Mucosa of rectum (tissue), 2 donors: Measurements from ENCODE around the gene C1RL.
A peak's percentile ranks its signal among the peaks of the same experiment; 100 is the strongest.

Experiments
- H3K27ac ChIP-seq, 2 donors: one replicate each; pipeline ENCODE4 v1.7.0; 2013; ENCODE audit warnings: inconsistent platforms in 2 of 2, low read depth in 2 of 2, low read length in 2 of 2
- H3K27me3 ChIP-seq, 2 donors: one replicate each; pipeline ENCODE4 v1.7.0; 2013; ENCODE audit warnings: low read length in 2 of 2; ENCODE audit not compliant: control insufficient read depth in 2 of 2, insufficient read depth in 2 of 2
- H3K36me3 ChIP-seq, 2 donors: one replicate each; pipeline ENCODE4 v1.7.0; 2013; ENCODE audit warnings: low read length in 2 of 2; ENCODE audit not compliant: control insufficient read depth in 2 of 2, insufficient read depth in 2 of 2
- H3K4me1 ChIP-seq, 2 donors: one replicate each; pipeline ENCODE4 v1.7.0; 2013; ENCODE audit warnings: low read length in 2 of 2, mild to moderate bottlenecking in 1 of 2; ENCODE audit not compliant: control insufficient read depth in 2 of 2, insufficient read depth in 2 of 2
- H3K4me3 ChIP-seq, 2 donors: one replicate each; pipeline ENCODE4 v1.7.0; 2013; ENCODE audit warnings: low read length in 2 of 2
- H3K9ac ChIP-seq, 2 donors: one replicate each; pipeline ENCODE4 v1.7.0; 2013; ENCODE audit warnings: low read length in 2 of 2, low read depth in 1 of 2, mild to moderate bottlenecking in 1 of 2
- H3K9me3 ChIP-seq, 2 donors: one replicate each; pipeline ENCODE4 v1.7.0; 2013; ENCODE audit warnings: low read length in 2 of 2; ENCODE audit not compliant: control insufficient read depth in 2 of 2
- donor health status: healthy.
- donor health status: Normal muscosa, but diverticular disease.

Gene C1RL

GRCh38 chr12:7127916-7128626 lies 19.1 kb upstream of the C1RL start:
- H3K9me3 ChIP-seq: no peaks in the 10 kb centered on the region
- no peaks in the 10 kb centered on the region for H3K36me3 ChIP-seq
- peak overlapping the region in 1 of 2 donors; percentile 53 for H3K4me3 ChIP-seq
- peaks cover 10 to 15% of the 10 kb centered on the region in 2 donors for H3K4me1 ChIP-seq
- H3K27me3 ChIP-seq: peaks cover 0 to 8% of the 10 kb centered on the region in 2 donors
- peak overlapping the region in 1 of 2 donors; percentile 1 for H3K9ac ChIP-seq
- H3K27ac ChIP-seq: peak overlapping the region in 1 of 2 donors; percentile 43

DNA sequence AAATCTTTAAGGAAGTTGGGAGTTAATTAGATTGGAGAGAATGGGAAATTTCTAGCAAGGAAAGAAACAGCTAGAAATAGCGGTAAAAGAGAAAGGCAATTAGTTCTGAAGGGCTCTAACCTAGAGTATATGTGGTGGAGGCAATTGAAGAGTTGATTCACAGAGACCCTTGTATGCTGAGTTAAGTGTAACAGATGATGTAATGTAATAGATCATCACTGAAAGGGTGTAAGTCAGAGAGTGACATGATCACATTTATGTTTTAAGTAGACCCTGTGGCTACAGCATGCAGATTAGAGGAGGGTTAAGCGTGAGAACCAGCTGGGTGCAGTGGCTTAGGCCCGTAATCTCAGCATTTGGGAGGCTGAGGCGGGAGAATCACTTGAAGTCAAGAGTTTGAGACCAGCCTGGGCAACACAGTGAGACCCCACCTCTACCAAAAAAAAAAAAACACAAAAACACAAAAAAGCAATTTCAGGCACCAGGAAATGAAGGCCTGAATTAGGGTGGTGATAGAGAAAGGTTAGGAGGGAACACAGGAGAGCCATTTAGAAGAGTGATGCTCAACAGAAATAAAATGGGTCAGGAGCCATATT lies 16.7 kb upstream of the C1RL start:
- no peaks in the 10 kb centered on the region for H3K36me3 ChIP-seq
- H3K27me3 ChIP-seq: peaks cover 0 to under 1% of the 10 kb centered on the region in 2 donors
- H3K9ac ChIP-seq: no peak overlapping the region
- no peak overlapping the region for H3K27ac ChIP-seq
- H3K4me3 ChIP-seq: no peak overlapping the region
- H3K9me3 ChIP-seq: no peaks in the 10 kb centered on the region
- peaks cover 8 to 17% of the 10 kb centered on the region in 2 donors for H3K4me1 ChIP-seq

DNA sequence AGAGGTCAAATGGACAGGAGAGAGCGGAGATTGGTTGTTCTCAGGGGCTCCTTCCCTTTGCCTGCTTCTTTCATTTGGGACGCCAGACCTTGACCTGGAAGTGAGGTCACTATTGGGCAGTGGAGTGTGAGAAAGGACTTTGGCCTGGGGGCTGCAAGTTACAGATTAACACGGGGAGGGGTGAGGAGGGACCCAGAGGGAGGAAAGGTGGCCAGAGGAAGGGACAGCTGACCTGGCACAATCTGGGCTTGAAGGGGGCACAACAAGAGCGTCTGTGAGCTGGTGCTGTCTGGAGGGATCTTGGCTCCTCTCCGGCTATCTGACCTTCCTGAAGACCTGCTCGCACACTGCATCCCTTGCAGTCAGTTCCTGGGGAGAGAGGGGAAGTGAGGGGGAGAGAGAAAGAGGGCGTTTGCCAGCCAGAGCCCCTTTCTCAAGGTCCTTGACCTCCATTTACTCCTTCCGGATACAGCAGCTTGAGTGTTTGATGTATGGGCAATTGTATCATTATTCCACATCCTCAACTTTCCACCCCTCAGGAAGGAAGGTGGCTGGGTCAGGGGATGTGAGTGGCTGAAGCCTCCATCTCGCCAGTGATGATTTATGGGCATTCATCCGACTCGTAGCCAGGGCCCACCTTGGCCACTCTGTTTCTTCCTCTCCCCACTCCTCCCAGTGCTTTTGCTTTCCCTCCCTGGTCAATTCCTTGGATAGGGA lies 14.9 kb upstream of the C1RL start:
- Histone ChIP-seq H3K4me3 (no peak overlapping the region), H3K9ac (no peak overlapping the region), H3K27ac (no peak overlapping the region), H3K27me3 (no peaks in the 10 kb centered on the region), H3K4me1 (peaks cover 2 to 3% of the 10 kb centered on the region in 2 donors), H3K9me3 (no peaks in the 10 kb centered on the region), H3K36me3 (no peaks in the 10 kb centered on the region)

DNA sequence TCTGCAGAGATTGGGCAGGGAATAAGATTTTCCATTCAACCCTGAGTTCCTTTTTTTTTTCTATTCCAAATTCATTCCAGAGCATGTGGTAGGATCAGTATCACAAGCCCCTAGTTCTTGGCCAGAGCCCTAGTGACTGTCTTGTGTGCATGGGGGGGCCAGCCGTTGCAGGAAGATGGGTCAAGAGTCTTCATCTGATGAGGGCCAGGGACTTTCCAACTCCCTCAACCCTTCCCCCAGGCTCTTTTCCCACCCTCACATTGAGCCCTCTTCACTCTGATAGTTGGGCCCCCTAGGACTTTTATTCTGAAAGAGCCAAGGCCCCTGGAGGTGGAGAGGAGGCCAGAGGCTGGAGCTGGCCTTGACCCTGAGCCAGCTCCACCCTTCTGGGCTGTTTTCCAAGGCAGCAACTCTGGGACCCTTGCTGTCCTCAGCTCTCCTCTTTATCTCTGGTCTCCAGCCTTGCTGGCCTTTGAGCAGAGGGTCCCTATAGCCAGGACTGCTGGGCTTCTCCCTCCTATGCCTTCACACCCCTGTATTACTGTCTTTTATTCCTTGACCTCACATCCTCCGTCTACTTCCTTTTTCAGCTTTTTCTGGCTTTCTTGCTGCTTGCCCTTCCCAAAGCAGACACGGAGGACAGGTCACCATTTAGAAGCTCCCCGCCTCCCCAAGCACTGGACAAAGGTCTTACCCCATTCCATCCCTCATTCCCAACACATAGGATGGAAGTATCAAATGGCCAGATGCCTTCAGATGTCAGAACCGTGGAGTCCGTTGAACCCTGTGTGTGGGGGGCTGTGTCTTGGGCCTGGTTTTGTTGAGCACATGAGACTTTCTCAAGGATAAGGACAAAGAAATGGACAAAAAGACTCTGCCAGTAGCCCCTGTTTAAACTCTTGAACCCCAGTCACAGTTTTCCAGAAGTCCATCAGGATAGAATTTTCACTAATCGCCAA lies 14.1 kb upstream of the C1RL start:
- H3K27ac ChIP-seq: peak overlapping the region in 1 of 2 donors; percentile 7
- H3K9me3 ChIP-seq: no peaks in the 10 kb centered on the region
- H3K9ac ChIP-seq: no peak overlapping the region
- H3K4me3 ChIP-seq: no peak overlapping the region
- peaks cover 2% of the 10 kb centered on the region in 2 donors for H3K4me1 ChIP-seq
- no peaks in the 10 kb centered on the region for H3K36me3 ChIP-seq
- H3K27me3 ChIP-seq: no peaks in the 10 kb centered on the region

GRCh38 chr12:7121324-7121723 lies 12.3 kb upstream of the C1RL start:
- H3K4me3 ChIP-seq: no peak overlapping the region
- peaks cover 0 to 2% of the 10 kb centered on the region in 2 donors for H3K36me3 ChIP-seq
- no peak overlapping the region for H3K9ac ChIP-seq
- H3K27me3 ChIP-seq: no peaks in the 10 kb centered on the region
- H3K4me1 ChIP-seq: peaks cover 0 to 2% of the 10 kb centered on the region in 2 donors
- no peaks in the 10 kb centered on the region for H3K9me3 ChIP-seq
- H3K27ac ChIP-seq: no peak overlapping the region

DNA sequence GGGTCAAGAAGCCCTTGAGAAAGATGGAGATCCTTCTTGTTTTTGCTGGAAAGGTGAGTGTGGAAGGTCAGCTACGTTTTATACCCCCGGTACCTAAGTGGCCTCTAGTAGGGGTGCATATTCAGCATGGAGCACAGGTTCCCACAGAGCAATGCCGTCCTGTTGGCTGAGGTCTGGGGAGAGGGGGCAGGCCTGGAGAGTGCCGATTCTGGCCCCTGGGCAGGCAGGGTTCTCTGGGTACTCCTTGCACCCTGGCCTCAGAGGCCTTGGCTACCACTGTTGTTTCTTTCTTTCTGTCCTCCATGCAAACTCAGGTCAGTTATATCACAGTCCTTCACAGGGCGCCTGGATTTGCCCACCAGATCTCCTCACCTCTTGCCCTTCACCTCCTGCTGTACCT lies 11.2 kb upstream of the C1RL start:
- Histone ChIP-seq H3K4me3 (no peak overlapping the region), H3K36me3 (peaks cover 0 to 4% of the 10 kb centered on the region in 2 donors), H3K9me3 (no peaks in the 10 kb centered on the region), H3K9ac (no peak overlapping the region), H3K27me3 (no peaks in the 10 kb centered on the region), H3K4me1 (peaks cover 0 to 2% of the 10 kb centered on the region in 2 donors), H3K27ac (no peak overlapping the region)

DNA sequence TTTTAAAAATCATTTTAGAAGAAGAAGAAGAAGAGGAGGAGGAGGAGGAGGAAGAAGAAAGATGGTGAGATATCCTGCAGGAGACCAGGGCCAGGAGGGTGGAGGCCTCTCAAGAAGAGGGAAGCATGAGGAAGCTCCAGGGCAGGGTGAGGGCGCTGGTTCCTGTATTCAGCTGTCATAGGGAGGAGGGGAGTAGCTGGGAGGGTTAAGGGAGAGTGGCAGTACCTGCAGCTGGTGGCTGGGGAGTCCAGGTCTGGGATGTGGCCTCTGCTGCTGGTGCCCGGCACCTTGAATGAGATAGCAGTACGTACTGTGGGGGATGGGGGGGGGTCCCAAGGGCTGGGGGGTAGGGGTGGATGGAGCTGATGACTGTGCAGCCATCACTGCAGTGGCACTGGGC lies 9.9 kb upstream of the C1RL start:
- Histone ChIP-seq H3K9me3 (no peaks in the 10 kb centered on the region), H3K4me3 (no peak overlapping the region), H3K4me1 (peaks cover 0 to 2% of the 10 kb centered on the region in 2 donors), H3K27ac (no peak overlapping the region), H3K27me3 (no peaks in the 10 kb centered on the region), H3K9ac (no peak overlapping the region), H3K36me3 (peaks cover 0 to 4% of the 10 kb centered on the region in 2 donors)

- Histone ChIP-seq H3K36me3 (peaks cover 0 to 4% of the 10 kb centered on the region in 2 donors), H3K27me3 (no peaks in the 10 kb centered on the region), H3K4me1 (peaks cover 0 to 2% of the 10 kb centered on the region in 2 donors), H3K27ac (no peak overlapping the region), H3K9me3 (no peaks in the 10 kb centered on the region), H3K9ac (no peak overlapping the region), H3K4me3 (no peak overlapping the region)
These were observed 8.7 kb upstream of the C1RL start for GRCh38 chr12:7117670-7118069.

DNA sequence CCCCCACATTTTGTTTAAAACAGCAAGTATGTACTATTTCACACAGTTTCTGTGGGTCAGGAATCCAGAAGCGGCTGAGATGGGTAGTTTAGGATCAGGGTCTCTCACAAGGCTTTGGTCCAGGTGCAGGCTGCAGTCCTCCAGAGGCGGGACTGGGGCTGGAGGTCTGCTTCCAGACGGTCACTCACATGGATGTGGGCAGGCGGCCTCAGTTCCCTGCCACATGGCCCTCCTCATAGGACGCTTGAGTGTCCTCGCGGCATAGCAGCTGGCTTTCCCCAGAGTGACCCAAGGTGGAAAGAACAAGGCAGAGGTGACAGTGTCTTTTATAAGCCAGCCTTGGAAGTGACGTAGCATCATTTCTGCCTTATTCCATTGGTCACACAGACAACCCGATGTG lies 7.9 kb upstream of the C1RL start:
- Histone ChIP-seq H3K9ac (no peak overlapping the region), H3K9me3 (no peaks in the 10 kb centered on the region), H3K4me3 (no peak overlapping the region), H3K27ac (no peak overlapping the region), H3K4me1 (peaks cover 0 to under 1% of the 10 kb centered on the region in 2 donors), H3K36me3 (peaks cover 0 to 4% of the 10 kb centered on the region in 2 donors), H3K27me3 (no peaks in the 10 kb centered on the region)
